Coronary artery (tissue), 2 donors: ENCODE measurements around the gene ATF7IP2.
"Not testable (repeated sequence)": the region's sequence is repeated elsewhere in the genome, so short reads cannot be mapped to it uniquely, and the experiment has no call there.

Experiments used
- DNase-seq: peaks from one replicate; pipeline ENCODE4 v3.0.0-alpha.2; 2017; ENCODE audit warnings: low spot score
- H3K27ac ChIP-seq, 2 donors: fragments of 200-600 bp; sonication (generic); one replicate each; pipeline ENCODE4 v1.5.1; 2016 to 2019
- H3K4me3 ChIP-seq: fragments of 200-600 bp; sonication (generic); 2 replicates; pipeline ENCODE4 v1.5.1; 2016; ENCODE audit warnings: mild to moderate bottlenecking, moderate library complexity
- TF ChIP-seq, protein P1 (sequence below): fragments of 200-600 bp; sonication (generic); IDR thresholded peaks from one replicate; pipeline ENCODE4 v1.5.1; 2019; ENCODE audit warnings: antibody characterized with exemption

Gene ATF7IP2

DNA sequence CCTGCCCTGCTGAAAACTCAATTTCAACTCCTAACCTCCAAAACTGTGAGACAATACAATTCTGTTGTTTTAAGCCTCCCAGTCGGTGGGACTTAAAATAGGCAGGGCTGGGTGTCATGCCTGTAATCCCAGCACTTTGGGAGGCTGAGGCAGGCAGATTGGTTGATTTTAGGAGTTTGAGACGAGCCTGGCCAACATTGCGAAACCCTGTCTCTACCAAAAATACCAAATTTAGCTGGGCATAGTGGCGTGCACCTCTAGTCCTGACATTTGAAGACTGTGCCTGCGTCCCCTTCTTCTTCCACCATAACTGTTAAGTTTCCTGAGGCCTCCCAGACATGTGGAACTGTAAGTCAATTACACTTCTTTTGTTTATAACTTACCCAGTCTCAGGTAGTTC is 36.0 kb upstream of the ATF7IP2 start:
- DNase-seq: no peak
- H3K4me3 ChIP-seq: no peak overlapping the region
- TF ChIP-seq, protein P1, sequence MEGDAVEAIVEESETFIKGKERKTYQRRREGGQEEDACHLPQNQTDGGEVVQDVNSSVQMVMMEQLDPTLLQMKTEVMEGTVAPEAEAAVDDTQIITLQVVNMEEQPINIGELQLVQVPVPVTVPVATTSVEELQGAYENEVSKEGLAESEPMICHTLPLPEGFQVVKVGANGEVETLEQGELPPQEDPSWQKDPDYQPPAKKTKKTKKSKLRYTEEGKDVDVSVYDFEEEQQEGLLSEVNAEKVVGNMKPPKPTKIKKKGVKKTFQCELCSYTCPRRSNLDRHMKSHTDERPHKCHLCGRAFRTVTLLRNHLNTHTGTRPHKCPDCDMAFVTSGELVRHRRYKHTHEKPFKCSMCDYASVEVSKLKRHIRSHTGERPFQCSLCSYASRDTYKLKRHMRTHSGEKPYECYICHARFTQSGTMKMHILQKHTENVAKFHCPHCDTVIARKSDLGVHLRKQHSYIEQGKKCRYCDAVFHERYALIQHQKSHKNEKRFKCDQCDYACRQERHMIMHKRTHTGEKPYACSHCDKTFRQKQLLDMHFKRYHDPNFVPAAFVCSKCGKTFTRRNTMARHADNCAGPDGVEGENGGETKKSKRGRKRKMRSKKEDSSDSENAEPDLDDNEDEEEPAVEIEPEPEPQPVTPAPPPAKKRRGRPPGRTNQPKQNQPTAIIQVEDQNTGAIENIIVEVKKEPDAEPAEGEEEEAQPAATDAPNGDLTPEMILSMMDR: no peak
- H3K27ac ChIP-seq: no peak overlapping the region

DNA sequence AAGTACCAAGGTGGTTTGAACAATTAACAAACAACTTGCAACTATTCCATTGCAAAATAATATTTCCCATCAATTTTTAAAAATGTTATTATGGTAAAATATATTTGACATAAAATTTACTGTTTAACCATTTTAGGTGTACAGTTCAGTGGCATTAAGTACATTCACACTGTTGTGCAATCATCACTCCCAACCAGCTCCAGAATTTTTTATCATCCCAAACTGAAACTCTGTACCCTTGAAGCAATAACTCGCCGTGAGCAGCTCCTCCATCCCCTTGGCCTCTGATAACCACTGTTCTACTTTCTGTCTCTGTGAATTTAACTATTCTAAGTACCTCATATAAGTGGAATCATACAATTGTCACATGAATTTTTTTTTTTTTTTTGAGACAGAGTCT is 33.6 kb upstream of the ATF7IP2 start:
- DNase-seq: no peak
- no peak overlapping the region for H3K27ac ChIP-seq
- TF ChIP-seq, protein P1: no peak
- no peak overlapping the region for H3K4me3 ChIP-seq

DNA sequence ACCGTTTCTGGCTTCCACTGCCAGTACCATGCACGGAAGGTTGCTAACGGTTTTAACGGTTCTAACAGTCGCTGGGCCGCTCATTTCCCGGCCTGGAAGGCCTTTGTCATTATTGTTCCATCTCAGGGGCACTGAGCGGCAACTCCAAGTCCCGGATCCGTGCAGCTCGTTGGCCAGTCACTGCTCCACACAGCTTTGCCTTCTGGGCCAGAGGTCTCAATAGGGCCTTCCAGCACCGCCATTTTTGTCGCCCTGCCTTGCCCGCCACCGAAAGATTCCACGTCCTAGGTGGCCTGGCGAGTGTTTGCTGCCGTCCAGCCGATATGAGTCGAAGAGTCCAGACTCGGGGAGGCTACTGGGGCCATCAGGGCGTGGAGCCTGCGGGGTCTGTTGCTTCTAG is 30.3 kb upstream of the ATF7IP2 start:
- Histone ChIP-seq H3K4me3 (no peak overlapping the region), H3K27ac (no peak overlapping the region)
- TF ChIP-seq, protein P1: no peak
- DNase-seq: no peak

DNA sequence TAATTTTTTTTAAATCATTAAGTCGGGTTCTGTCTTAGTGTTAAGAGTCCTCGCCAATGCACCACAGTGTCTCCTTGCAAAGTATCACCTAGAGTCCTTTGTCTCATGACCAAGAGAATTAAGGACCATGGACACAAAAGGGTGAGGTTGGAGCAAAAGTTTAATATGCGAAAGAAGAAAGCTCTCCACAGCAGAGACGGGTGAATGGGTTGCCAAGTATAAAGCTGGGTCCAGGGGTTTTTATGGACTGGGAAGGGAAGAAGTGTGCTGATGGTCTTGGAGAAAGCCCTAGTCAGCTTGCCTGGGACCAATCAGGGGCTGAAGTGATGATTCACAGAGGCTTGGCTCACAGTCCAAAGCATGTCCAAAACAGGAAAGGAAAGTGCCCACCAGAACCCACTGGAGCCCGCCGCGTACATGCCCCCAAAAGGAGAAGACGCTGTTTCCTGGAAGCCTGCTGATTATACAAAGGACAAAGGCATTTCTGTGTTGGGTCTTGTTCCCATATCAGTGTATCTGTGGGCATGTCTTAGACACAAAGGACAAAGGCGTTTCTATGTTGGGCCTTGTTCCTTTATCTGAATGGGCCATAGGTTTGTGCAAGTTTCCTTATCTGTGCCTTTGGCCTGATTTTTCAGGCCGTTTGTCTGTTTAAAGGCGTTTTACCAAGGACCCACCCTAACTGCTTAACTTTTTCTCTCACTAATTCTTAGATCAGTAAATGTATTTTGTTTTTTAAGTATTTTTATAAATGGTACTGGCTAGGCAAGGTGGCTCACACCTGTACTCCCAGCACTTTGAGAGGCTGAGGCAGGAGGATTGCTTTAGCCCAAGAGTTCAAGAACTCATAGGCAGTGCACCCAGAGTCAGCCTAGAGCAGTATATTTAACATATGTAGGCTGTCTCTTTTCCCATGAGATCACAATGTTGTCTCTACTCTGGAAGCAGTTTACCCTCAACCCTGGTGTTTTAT is 28.7 kb upstream of the ATF7IP2 start:
- Histone ChIP-seq H3K27ac (no peak overlapping the region), H3K4me3 (no peak overlapping the region)
- TF ChIP-seq, protein P1: no peak
- no peak for DNase-seq

DNA sequence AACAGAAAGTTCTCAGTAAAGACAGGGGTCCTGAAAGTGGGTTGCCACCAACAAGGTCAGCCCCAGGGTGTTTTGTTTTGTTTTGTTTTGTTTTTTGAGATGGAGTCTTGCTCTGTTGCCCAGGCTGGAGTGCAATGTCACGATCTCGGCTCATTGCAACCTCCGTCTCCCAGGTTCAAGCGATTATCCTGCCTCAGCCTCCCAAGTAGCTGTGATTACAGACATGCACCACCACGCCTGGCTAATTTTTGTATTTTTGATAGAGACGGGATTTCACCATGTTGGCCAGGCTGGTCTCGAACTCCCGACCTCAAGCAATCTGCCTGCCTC is 24.1 kb upstream of the ATF7IP2 start:
- not testable (repeated sequence) for DNase-seq

GRCh38 chr16:10362077-10362863 is 23.6 kb upstream of the ATF7IP2 start:
- DNase-seq: no peak
- Histone ChIP-seq H3K27ac (no peak overlapping the region), H3K4me3 (no peak overlapping the region)
- TF ChIP-seq, protein P1: no peak

More for the DNA sequence above, 24.1 kb upstream of the ATF7IP2 start:
- H3K27ac ChIP-seq, H3K4me3 ChIP-seq: not testable (repeated sequence)

DNA sequence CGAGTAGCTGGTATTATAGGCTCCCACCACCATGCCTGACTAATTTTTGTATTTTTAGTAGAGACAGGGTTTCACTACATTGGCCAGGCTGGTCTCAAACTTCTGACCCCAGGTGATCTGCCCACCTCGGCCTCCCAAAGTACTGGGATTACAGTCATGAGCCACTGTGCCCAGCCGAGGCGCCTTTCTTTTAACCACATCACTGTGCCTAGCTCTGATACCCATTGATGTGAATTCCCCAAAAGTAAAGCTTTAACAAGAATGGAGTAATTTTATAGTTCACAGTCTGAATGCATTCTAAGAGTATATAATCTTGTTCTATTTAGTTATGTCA is 23.0 kb upstream of the ATF7IP2 start:
- not testable (repeated sequence) for H3K27ac ChIP-seq, H3K4me3 ChIP-seq, DNase-seq

- H3K4me3 ChIP-seq, H3K27ac ChIP-seq, DNase-seq: not testable (repeated sequence)
These were observed 19.2 kb upstream of the ATF7IP2 start for GRCh38 chr16:10366619-10367018.
